Gastrocnemius medialis (tissue), 4 donors: Measurements from ENCODE around the gene STK35.

Experiments
- POLR2A ChIP-seq, 2 donors: fragments of 450-650 bp; IDR thresholded peaks; one replicate each; pipeline ENCODE4 v1.6.1; 2017; ENCODE audit warnings: antibody characterized with exemption in 2 of 2, mild to moderate bottlenecking in 2 of 2, moderate library complexity in 2 of 2
- TF ChIP-seq, protein P1 (sequence below), 5 experiments: fragments of 450-650 bp in 3 of 5; fragments of 200-600 bp in 2 of 5; sonication (generic) in 2 of 5; IDR thresholded peaks in 4 of 5; conservative IDR thresholded peaks in 1 of 5; 1 replicate in 4 of 5; 2 replicates in 1 of 5; pipeline ENCODE4 v1.5.1; 2016 to 2019; ENCODE audit warnings: antibody characterized with exemption in 5 of 5, mild to moderate bottlenecking in 3 of 5, moderate library complexity in 3 of 5

GRCh38 chr20:2164421-2164820 lies 62.8 kb downstream of the STK35 start:
- TF ChIP-seq, protein P1, sequence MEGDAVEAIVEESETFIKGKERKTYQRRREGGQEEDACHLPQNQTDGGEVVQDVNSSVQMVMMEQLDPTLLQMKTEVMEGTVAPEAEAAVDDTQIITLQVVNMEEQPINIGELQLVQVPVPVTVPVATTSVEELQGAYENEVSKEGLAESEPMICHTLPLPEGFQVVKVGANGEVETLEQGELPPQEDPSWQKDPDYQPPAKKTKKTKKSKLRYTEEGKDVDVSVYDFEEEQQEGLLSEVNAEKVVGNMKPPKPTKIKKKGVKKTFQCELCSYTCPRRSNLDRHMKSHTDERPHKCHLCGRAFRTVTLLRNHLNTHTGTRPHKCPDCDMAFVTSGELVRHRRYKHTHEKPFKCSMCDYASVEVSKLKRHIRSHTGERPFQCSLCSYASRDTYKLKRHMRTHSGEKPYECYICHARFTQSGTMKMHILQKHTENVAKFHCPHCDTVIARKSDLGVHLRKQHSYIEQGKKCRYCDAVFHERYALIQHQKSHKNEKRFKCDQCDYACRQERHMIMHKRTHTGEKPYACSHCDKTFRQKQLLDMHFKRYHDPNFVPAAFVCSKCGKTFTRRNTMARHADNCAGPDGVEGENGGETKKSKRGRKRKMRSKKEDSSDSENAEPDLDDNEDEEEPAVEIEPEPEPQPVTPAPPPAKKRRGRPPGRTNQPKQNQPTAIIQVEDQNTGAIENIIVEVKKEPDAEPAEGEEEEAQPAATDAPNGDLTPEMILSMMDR (IDR thresholded peaks at IDR 0.05 in 4 of 5, conservative IDR thresholded peaks at IDR 0.05 in 1 of 5), result no peak
- TF ChIP-seq POLR2A (IDR thresholded peaks at IDR 0.05), result no peak
